Body of pancreas (tissue), 4 donors: ENCODE measurements around the gene DNM3. TPM values are rescaled to one million over a fixed set of nuclear protein-coding genes. Genes with fewer than 3 reads are reported as not detected.

Source experiments
- ATAC-seq: fragments of 150-250 bp; one replicate; pipeline ENCODE4 v1.9.1; 2016
- DNase-seq, 4 donors: peaks; one replicate each; pipeline ENCODE4 v3.0.0-alpha.2; 2019
- H3K27ac ChIP-seq, 4 donors: fragments of 200-600 bp; sonication (generic); 1 replicate in 3 of 4; 2 replicates in 1 of 4; pipeline versions ENCODE4 v1.5.1 to v1.6.1; 2016 to 2019; ENCODE audit warnings: mild to moderate bottlenecking in 1 of 4, mixed read lengths in 1 of 4, moderate library complexity in 1 of 4
- H3K27me3 ChIP-seq, 2 donors: fragments of 200-600 bp; sonication (generic); one replicate each; pipeline ENCODE4 v1.6.0; 2016; ENCODE audit warnings: mild to moderate bottlenecking in 1 of 2
- H3K36me3 ChIP-seq, 2 donors: fragments of 200-600 bp; sonication (generic); replicated peaks in 1 of 2; 2 replicates each; pipeline ENCODE4 v1.5.1; 2016; ENCODE audit warnings: low read depth in 2 of 2; ENCODE audit not compliant: insufficient read depth in 1 of 2
- H3K4me1 ChIP-seq: fragments of 200-600 bp; sonication (generic); one replicate; pipeline ENCODE4 v1.6.0; 2016
- H3K4me3 ChIP-seq, 2 donors: fragments of 200-600 bp; sonication (generic); 1 replicate in 1 of 2; 2 replicates in 1 of 2; pipeline ENCODE4 v1.5.1; 2016 to 2019
- H3K9me3 ChIP-seq, 3 donors: fragments of 200-600 bp; sonication (generic); 1 replicate in 2 of 3; 2 replicates in 1 of 3; pipeline ENCODE4 v1.5.1; 2016
- POLR2A ChIP-seq, 3 donors: fragments of 450-650 bp; IDR thresholded peaks; one replicate each; pipeline ENCODE4 v1.6.1; 2016; ENCODE audit warnings: antibody characterized with exemption in 3 of 3, mild to moderate bottlenecking in 2 of 3
- WGBS, 2 donors: methylation state at CpG; one replicate each; pipeline ENCODE4 v1.1.5; 2017; 5-methylcytosine and 5-hydroxymethylcytosine counted together
- intact Hi-C: fragments of 100-400 bp; cut with DNase I; formaldehyde crosslinking; loops from one replicate; pipeline ENCODE4 v1.15.1; 2023
- total RNA-seq, 2 donors: library from RNA; depleted of rRNA; stranded (reverse); fragments of >200 nt; gene quantifications; one replicate each; pipeline ENCODE4 v1.1.0, GENCODE V29; 2016
- TF ChIP-seq, protein P1 (sequence below), 7 experiments: fragments of 450-650 bp in 4 of 7; fragments of 200-600 bp in 3 of 7; sonication (generic) in 3 of 7; IDR thresholded peaks; one replicate each; pipeline ENCODE4 v1.5.1; 2016 to 2019; ENCODE audit warnings: antibody characterized with exemption in 7 of 7

Gene DNM3
- total RNA-seq, 2 donors from 2014 or later, result 2.9 to 4.0 TPM

GRCh38 chr1:172238965-172239364, 397.7 kb downstream of the DNM3 start:
- H3K9me3 ChIP-seq, result no peaks in the 10 kb centered on the region
- DNase-seq (no peak), ATAC-seq (no peak)
- H3K4me3 ChIP-seq, result no peak overlapping the region
- TF ChIP-seq POLR2A (IDR thresholded peaks at IDR 0.05), result no peak
- TF ChIP-seq, protein P1, sequence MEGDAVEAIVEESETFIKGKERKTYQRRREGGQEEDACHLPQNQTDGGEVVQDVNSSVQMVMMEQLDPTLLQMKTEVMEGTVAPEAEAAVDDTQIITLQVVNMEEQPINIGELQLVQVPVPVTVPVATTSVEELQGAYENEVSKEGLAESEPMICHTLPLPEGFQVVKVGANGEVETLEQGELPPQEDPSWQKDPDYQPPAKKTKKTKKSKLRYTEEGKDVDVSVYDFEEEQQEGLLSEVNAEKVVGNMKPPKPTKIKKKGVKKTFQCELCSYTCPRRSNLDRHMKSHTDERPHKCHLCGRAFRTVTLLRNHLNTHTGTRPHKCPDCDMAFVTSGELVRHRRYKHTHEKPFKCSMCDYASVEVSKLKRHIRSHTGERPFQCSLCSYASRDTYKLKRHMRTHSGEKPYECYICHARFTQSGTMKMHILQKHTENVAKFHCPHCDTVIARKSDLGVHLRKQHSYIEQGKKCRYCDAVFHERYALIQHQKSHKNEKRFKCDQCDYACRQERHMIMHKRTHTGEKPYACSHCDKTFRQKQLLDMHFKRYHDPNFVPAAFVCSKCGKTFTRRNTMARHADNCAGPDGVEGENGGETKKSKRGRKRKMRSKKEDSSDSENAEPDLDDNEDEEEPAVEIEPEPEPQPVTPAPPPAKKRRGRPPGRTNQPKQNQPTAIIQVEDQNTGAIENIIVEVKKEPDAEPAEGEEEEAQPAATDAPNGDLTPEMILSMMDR (IDR thresholded peaks at IDR 0.05), result no peak
- H3K4me1 ChIP-seq, result no peaks in the 10 kb centered on the region
- no peaks in the 10 kb centered on the region for H3K36me3 ChIP-seq
- H3K27me3 ChIP-seq, result no peaks in the 10 kb centered on the region
- no peak overlapping the region for H3K27ac ChIP-seq
- 96 to 97% methylated on average over 2 of the region's 2 CpGs for WGBS, 2 donors
- intact Hi-C loops, result no loop called here

GRCh38 chr1:172239901-172240300, 398.6 kb downstream of the DNM3 start:
- WGBS, 2 donors, result 83 to 89% methylated on average over 2 of the region's 2 CpGs
- DNase-seq, result no peak
- no peak overlapping the region for H3K27ac ChIP-seq

DNA sequence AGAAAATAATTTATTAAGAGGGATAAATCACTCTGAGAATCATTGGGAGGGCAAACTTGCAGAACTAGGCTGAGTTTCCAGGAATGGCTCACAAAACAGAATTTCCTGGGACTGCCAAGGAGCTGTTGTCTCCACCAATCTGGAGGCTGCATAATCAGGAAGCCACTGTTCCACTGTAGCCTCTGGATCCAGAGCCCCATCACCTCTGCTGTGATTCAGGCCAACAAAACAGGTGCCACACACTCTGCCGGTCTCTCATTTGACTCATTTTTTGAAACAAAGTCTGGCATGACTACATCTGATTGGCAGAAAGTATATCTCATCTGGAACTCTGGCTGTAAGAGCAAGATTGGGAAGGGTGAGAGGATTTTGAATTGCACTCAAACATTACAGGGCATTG, 400.2 kb downstream of the DNM3 start:
- ATAC-seq (no peak), DNase-seq (peak in 2 of 4 donors; percentile 14 to 22)
- TF ChIP-seq POLR2A (IDR thresholded peaks at IDR 0.05), result no peak
- TF ChIP-seq, protein P1 (IDR thresholded peaks at IDR 0.05), result no peak
- H3K9me3 ChIP-seq, result no peaks in the 10 kb centered on the region
- WGBS, 2 donors, result 39% methylated on average over 1 of the region's 1 CpG; no CpG with 5 or more reads in 1 of the 2 donors
- H3K4me1 ChIP-seq, result no peaks in the 10 kb centered on the region
- no peak overlapping the region for H3K27ac ChIP-seq
- no peaks in the 10 kb centered on the region for H3K36me3 ChIP-seq
- no peaks in the 10 kb centered on the region for H3K27me3 ChIP-seq
- intact Hi-C loops, result no loop called here
- no peak overlapping the region for H3K4me3 ChIP-seq

More at GRCh38 chr1:172239901-172240300, 398.6 kb downstream of the DNM3 start:
- ATAC-seq, result no peak
- no peaks in the 10 kb centered on the region for H3K9me3 ChIP-seq
- no peaks in the 10 kb centered on the region for H3K36me3 ChIP-seq
- no peak for TF ChIP-seq POLR2A (IDR thresholded peaks at IDR 0.05)
- TF ChIP-seq, protein P1 (IDR thresholded peaks at IDR 0.05), result no peak
- H3K27me3 ChIP-seq, result no peaks in the 10 kb centered on the region
- intact Hi-C loops, result no loop called here
- no peak overlapping the region for H3K4me3 ChIP-seq
- H3K4me1 ChIP-seq, result no peaks in the 10 kb centered on the region

- Histone ChIP-seq H3K4me3 (no peak overlapping the region), H3K27ac (no peak overlapping the region), H3K9me3 (no peaks in the 10 kb centered on the region), H3K36me3 (no peaks in the 10 kb centered on the region), H3K4me1 (no peaks in the 10 kb centered on the region), H3K27me3 (no peaks in the 10 kb centered on the region)
- 80 to 87% methylated on average over 1 of the region's 1 CpG for WGBS, 2 donors
- no peak for DNase-seq
- ATAC-seq, result no peak
- intact Hi-C loops, result no loop called here
- TF ChIP-seq POLR2A (IDR thresholded peaks at IDR 0.05), result no peak
- TF ChIP-seq, protein P1 (IDR thresholded peaks at IDR 0.05), result no peak
These were observed 403.6 kb downstream of the DNM3 start for GRCh38 chr1:172244865-172245264.

- TF ChIP-seq, protein P1 (IDR thresholded peaks at IDR 0.05), result no peak
- TF ChIP-seq POLR2A (IDR thresholded peaks at IDR 0.05), result no peak
- Histone ChIP-seq H3K27ac (no peak overlapping the region), H3K4me3 (no peak overlapping the region), H3K36me3 (no peaks in the 10 kb centered on the region), H3K4me1 (no peaks in the 10 kb centered on the region), H3K9me3 (no peaks in the 10 kb centered on the region), H3K27me3 (no peaks in the 10 kb centered on the region)
- ATAC-seq (no peak), DNase-seq (no peak)
- 70 to 91% methylated on average over 3 of the region's 3 CpGs for WGBS, 2 donors
- intact Hi-C loops, result no loop called here
These were observed 404.5 kb downstream of the DNM3 start for GRCh38 chr1:172245788-172246187.
